H4 (cell line): ENCODE data around the gene SLC27A5. TPM values are rescaled to one million over a fixed set of nuclear protein-coding genes. Genes with fewer than 3 reads are reported as not detected.
"Not testable (repeated sequence)": the region's sequence is repeated elsewhere in the genome, so short reads cannot be mapped to it uniquely, and the experiment has no call there.

ENCODE experiments used
- DNase-seq: peaks from one replicate; pipeline ENCODE4 v3.0.0-alpha.2; 2015; ENCODE audit warnings: low spot score
- total RNA-seq: library from RNA; depleted of rRNA; stranded (reverse); fragments of >200 nt; shearing (Covaris generic); gene quantifications from 2 replicates; pipeline ENCODE4 v1.2.3, GENCODE V29; 2014; rRNA removed

The SLC27A5 gene
- total RNA-seq, 1 experiment from 2014 or later: 18.1 TPM

DNA sequence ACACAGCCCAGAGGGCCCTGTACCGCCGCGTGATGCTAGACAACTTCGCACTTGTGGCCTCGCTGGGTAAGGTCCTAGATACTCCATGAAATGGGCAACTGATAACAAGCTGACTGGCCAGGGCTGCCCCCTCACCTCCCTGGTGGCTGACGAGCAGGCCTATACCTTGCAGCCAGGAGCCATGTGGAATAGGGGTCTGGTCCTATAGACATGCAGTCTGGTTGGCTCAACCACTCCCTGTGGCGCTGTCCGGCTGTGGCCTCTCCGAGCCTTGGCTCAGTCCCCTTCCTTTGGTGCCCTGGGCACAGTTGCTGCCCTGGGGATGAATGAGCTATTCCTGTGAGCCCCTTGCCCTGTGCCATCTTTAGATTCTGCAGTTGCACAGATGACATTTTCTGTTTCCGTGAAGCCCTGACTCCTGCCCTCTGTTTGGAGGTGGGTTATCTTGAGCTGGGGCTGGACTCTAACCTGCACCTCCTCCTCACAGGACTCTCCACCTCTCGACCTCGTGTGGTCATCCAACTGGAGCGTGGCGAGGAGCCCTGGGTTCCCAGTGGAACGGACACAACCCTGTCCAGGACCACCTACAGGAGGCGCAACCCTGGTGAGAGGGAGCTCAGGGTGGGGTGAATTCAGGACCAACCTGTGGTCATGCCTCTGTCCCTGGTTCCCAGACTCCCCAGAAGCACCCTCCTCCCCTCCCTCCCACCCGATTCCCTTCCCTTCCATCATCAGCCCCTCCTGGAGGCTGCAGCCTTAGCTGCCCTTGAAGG lies 42.4 kb downstream of the SLC27A5 start:
- DNase-seq: no peak

DNA sequence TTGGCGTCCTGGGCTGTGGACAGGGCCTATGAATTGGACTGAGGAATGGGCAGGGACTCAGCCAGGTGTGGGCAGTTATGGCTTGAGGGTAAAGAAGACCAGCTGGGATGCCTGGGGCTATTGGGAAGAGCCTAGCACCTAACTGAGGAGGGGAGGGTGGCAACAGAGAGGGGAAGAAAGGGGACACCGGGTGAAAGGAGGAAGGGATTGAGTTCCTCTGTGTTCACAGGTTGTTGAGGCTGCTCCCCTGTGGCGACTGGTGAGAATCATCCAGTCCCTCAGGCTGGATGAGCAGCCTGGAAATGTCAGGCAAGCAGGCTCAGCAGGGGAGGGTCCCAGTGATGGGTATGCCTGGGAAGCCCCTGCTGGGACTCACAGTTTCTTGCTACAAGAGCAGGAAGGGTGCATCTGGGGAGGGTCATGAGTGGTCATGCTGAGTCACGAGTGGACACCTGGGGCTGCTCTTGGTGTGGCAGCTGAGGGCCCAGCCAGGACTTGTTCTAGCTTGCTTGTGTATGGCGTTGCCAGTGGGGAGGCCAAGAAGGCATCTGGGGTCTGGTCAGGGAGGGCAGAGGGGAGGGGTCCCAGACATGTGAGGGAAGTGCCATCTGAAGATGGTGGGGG lies 43.5 kb downstream of the SLC27A5 start:
- no peak for DNase-seq

DNA sequence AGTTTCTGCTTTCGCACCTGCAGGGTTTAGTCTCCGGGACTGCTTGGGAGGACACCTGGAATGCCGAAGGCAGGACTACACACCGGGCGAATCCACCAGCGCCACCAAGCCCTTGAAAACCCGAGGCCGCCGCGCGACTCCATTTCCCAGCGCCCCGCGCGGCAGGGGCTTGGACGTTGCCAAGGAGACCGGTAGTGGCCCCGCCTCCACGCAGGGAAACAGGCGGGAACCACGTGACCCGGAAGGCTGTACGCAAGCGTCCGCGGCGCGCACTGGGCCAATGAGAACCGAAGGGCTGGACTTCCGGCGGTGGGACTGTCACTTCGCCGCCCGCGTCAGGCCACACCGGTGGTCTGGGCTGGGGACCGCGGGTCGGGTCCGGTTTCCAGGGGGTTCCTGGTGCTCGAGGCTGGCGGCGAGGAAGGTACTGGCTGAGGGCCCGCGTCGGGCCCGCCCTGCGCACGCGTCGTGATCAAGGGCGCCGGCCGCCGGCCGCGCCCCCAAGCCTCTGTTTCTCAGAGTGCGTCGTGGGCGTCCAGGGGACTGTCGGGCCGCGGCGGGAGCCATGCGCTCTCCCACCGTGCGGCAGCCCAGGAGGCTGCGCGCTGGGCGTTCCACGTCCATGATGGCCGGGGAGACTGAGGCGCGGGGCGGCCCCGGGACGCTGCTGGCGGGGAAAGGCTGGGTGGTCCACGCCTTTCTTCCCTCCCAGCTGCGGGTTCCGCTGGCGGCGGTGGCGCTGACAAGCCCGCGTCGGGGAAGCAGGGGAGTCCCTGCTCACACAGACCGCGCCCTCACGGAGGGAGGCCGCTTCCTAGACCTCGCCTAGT lies 44.8 kb downstream of the SLC27A5 start, which contains the start of gene ZNF324:
Gene ZNF324 (plus strand): TSS at position 321 of the 830 bp plus-strand sequence. CDS start 2,106 bp downstream, outside the sequence.
- peak; percentile 97 for DNase-seq

DNA sequence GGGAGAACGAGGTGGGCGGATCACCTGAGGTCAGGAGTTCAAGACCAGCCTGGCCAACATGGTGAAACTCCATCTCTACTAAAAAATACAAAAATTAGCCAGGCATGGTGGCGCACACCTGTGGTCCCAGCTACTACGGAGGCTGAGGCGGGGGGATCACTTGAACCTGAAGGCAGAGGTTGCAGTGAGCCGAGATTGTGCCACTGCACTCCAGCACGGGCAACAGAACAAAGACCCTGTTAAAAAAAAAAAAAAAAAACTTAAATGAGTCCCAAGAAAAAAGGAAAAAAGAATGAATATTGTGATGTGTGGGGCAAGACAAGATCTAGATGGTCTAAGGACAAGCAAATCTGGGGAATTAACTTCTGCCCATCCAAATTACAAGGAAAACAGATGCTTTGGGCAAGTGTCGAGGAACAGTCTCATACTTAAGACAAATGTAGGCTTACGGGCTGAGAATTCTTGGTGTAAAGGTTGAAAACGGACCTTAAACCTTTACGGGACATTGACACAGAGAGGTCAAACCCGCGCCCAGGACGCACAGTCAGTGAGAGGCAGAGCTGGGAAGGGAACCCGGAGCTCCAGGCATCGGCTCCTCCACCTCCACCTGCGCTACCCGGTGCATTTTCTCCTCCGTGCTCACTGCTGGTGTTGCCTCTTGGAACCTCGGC lies 45.6 kb downstream of the SLC27A5 start:
- DNase-seq: no peak

DNA sequence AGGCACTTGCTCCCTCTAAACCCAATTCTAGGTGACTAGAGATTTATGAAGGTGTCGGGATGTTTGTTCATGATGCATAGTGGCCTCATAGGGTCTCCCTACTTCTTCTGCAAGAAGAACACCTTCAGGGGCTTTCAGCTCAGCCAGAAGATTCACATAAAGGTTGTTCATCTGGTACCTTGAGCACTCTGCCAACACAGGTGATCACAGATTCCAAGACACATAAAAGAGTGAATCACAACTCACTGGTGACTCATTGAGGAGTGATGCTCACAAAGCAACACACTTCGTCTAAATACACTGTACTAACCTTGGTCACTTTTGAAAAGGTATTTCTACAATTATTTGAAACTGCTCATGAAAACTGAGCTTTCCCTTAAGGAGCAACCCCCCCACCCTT lies 51.8 kb downstream of the SLC27A5 start:
- no peak for DNase-seq

DNA sequence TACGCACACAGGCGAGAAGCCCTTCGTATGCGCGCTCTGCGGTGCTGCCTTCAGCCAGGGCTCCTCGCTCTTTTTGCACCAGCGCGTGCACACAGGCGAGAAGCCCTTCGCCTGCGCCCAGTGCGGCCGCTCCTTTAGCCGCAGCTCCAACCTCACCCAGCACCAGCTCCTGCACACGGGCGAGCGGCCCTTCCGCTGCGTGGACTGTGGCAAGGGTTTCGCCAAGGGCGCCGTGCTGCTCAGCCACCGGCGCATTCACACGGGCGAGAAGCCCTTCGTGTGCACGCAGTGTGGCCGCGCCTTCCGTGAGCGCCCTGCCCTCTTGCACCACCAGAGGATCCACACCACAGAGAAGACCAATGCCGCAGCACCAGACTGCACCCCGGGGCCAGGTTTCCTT lies 55.7 kb downstream of the SLC27A5 start:
- DNase-seq: no peak

DNA sequence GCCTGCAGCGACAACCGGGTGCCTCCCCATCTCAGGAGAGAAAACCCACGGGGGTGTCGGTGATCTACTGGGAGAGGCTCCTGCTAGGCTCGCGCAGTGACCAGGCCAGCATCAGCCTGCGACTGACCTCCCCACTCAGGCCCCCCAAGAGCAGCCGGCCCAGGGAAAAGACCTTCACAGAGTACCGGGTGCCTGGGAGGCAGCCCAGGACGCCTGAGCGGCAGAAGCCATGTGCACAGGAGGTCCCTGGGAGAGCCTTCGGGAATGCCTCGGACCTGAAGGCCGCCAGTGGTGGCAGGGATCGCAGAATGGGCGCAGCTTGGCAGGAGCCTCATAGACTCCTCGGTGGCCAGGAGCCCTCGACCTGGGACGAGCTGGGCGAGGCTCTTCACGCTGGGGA lies 56.5 kb downstream of the SLC27A5 start:
- no peak for DNase-seq

DNA sequence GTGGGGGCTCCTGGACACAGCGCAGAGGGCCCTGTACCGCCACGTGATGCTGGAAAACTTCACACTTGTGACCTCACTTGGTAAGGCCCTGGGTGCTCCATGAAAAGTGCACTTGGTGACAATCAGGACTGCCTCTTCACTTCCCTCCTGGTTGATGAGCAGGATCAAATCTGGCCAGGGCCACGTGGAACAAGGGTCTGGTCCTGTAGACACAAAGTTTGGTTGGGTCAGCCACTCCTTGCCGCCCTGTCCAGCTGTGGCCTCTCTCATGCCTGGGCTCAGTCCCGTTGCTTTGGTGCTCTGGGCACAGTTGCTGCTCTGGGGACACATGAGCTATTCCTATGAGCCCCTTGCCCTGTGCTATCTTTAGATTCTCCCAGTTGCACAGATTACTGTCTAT lies 58.0 kb downstream of the SLC27A5 start:
- no peak for DNase-seq

DNA sequence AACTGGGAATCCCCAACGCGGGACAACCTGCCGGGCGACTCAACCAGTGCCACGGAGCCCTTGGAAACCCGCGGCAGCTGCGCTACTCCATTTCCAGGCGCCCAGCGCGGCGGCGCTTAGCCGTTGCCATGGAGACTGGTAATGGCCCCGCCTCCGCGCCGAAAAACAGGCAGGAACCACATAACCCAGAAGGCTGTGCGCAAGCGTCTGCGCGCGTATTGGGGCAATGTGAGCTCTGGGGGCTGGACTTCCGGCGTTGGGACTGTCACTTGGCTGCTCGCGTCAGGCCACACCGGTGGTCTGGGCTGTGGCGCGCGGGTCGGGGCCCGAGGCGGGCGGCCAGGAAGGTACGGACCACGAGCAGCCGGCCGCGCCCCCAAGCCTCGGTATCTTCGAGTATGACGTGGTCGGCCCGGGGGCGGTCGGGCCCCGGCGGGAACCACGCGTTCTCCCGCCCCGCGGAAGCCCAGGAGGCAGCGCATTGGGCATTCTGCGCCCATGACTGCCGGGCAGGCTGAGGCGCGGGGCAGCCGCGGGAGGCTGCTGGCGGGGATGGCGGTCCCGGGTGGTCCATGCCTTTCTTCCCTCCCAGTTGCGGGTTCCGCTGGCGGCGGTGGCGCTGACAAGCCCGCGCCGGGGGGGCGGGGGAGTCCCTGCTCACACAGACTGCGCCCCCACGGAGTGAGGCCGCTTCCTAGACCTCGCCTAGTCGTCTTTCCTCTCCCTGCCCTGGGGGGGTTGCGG lies 60.3 kb downstream of the SLC27A5 start, which contains the start of gene ZNF324B:
Gene ZNF324B (plus strand): TSS at position 265 of the 744 bp plus-strand sequence. CDS start 2,080 bp downstream, outside the sequence.
- DNase-seq: peak; percentile 96

DNA sequence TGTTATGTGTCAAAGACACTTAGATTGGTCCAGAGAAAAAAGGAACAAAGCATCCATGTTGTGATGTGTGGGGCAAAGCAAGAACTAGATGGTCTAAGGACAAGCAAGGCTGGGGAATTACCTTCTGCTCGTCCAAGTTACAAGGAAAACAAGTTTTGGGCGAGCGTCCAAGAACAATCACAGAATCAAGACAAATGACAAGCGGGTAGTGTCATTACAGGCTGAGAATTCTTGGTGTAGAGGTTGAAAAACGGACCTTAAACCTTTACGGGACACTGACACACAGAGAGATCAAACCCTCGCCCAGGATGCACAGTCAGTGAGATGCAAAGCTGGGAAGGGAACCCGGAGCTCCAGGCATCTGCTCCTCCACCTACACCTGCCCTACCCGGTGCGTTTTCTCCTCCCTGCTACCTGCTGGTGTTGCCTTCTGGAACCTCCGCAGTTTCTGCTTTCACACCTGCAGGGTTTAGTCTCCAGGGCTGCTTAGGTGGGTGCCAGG lies 60.9 kb downstream of the SLC27A5 start:
- no peak for DNase-seq

DNA sequence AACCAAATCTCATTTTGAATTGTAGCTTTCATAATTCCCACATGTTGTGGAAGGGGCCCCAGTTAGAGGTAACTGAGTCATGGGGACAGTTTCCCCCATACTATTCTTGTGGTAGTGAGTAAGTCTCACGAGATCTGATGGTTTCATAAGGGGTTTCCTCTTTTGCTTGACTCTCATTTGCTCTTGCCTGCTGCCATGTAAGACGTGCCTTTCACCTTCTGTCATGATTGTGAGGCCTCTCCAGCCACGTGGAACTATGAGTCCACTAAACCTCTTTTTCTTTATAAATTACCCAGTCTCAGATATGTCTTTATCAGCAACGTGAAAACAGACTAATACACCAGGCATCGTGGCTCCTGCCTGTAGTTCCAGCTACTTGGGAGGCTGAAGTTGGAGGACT lies 61.8 kb downstream of the SLC27A5 start:
- DNase-seq: not testable (repeated sequence)

DNA sequence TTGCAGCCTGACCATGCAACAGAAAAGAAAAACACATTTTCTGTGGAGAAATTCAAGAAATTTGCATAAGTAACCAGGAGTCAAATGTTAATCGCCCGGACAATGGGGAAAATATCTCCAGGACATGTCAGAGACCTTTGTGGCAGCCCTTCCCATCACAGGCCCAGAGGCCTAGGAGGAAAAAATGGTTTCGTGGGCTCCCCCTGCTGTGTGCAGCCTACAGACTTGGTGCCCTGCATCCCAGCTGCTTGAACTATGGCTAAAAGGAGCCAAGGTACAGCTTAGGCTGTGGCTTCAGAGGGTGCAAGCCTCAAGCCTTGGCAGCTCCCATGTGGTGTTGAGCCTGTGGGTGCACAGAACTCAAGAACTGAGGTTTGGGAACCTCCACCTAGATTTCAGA lies 62.9 kb downstream of the SLC27A5 start:
- not testable (repeated sequence) for DNase-seq

Other genes starting within 250 kb of the SLC27A5 start
- 3.1 and 4.3 TPM in 2 replicates for gene ZNF8, start 233.0 kb downstream of the SLC27A5 start, total RNA-seq
- gene ERVK3-1, start 206.6 kb downstream of the SLC27A5 start, total RNA-seq: 96.6 and 120 TPM in 2 replicates
- gene ZSCAN22, start 185.0 kb downstream of the SLC27A5 start, total RNA-seq: 2.6 and 2.8 TPM in 2 replicates
- 24.5 and 31.5 TPM in 2 replicates for gene A1BG, start 158.5 kb downstream of the SLC27A5 start, total RNA-seq
- gene ZNF497, start 149.2 kb downstream of the SLC27A5 start, total RNA-seq: 1.6 and 5.1 TPM in 2 replicates
- 1.4 and 1.9 TPM in 2 replicates for gene ZNF837, start 131.0 kb downstream of the SLC27A5 start, total RNA-seq
- gene RPS5, start 124.7 kb downstream of the SLC27A5 start, total RNA-seq: 3,081 and 3,534 TPM in 2 replicates
- not detected in 2 replicates for gene RNF225, start 116.3 kb downstream of the SLC27A5 start, total RNA-seq
- gene ZNF584, start 103.3 kb downstream of the SLC27A5 start, total RNA-seq: 15.6 and 23.6 TPM in 2 replicates
- 4.0 and 6.4 TPM in 2 replicates for gene ZNF132, start 71.8 kb downstream of the SLC27A5 start, total RNA-seq
- 3.3 and 6.7 TPM in 2 replicates for gene ZNF324B, start 60.4 kb downstream of the SLC27A5 start, total RNA-seq
- gene ZNF324, start 44.9 kb downstream of the SLC27A5 start, total RNA-seq: 7.1 and 10.1 TPM in 2 replicates
- 9.8 and 14.7 TPM in 2 replicates for gene ZNF446, start 35.6 kb downstream of the SLC27A5 start, total RNA-seq
- gene ZBTB45, start 7.8 kb upstream of the SLC27A5 start, total RNA-seq: 1.6 and 4.6 TPM in 2 replicates
- 378 and 416 TPM in 2 replicates for gene TRIM28, start 32.1 kb upstream of the SLC27A5 start, total RNA-seq
- gene CHMP2A, start 43.1 kb upstream of the SLC27A5 start, total RNA-seq: 242 and 244 TPM in 2 replicates
- gene UBE2M, start 46.6 kb upstream of the SLC27A5 start, total RNA-seq: 108 and 109 TPM in 2 replicates
- gene MZF1, start 61.3 kb upstream of the SLC27A5 start, total RNA-seq: 3.5 and 5.4 TPM in 2 replicates